ENCODE data around the gene SLC13A5.

Gene SLC13A5

GRCh38 chr17:6675201-6675825 lies 37.9 kb downstream of the SLC13A5 start:
- Histone ChIP-seq H3K4me3 (ENCODE audit: low read depth in 1 of 2, low read length in 1 of 2) (no peak overlapping the region), H3K36me3 (no peaks in the 10 kb centered on the region), H3K27me3 (peaks cover 70% of the 10 kb centered on the region), H3K9me3 (no peaks in the 10 kb centered on the region), H3K4me1 (ENCODE audit: control insufficient read depth in 1 of 2, insufficient read depth in 1 of 2, low read depth in 1 of 2, low read length in 1 of 2) (no peaks in the 10 kb centered on the region), H3K27ac (no peak overlapping the region)
- TF ChIP-seq CTCF (IDR thresholded peaks at IDR 0.05) = no peak

GRCh38 chr17:6674586-6674985 lies 38.6 kb downstream of the SLC13A5 start:
- Histone ChIP-seq H3K4me1 (ENCODE audit: control insufficient read depth in 1 of 2, insufficient read depth in 1 of 2, low read depth in 1 of 2, low read length in 1 of 2) (no peaks in the 10 kb centered on the region), H3K27ac (no peak overlapping the region), H3K9me3 (no peaks in the 10 kb centered on the region), H3K4me3 (ENCODE audit: low read depth in 1 of 2, low read length in 1 of 2) (no peak overlapping the region), H3K27me3 (peaks cover 70% of the 10 kb centered on the region), H3K36me3 (no peaks in the 10 kb centered on the region)
- TF ChIP-seq CTCF (IDR thresholded peaks at IDR 0.05) = no peak

GRCh38 chr17:6671431-6671830 lies 41.7 kb downstream of the SLC13A5 start:
- H3K4me1 ChIP-seq (ENCODE audit: control insufficient read depth in 1 of 2, insufficient read depth in 1 of 2, low read depth in 1 of 2, low read length in 1 of 2) = no peaks in the 10 kb centered on the region
- no peak overlapping the region for H3K4me3 ChIP-seq (ENCODE audit: low read depth in 1 of 2, low read length in 1 of 2)
- no peak for TF ChIP-seq CTCF (IDR thresholded peaks at IDR 0.05)
- H3K9me3 ChIP-seq = no peaks in the 10 kb centered on the region
- H3K27ac ChIP-seq = no peak overlapping the region
- H3K36me3 ChIP-seq = no peaks in the 10 kb centered on the region
- H3K27me3 ChIP-seq = peaks cover 71% of the 10 kb centered on the region

GRCh38 chr17:6670999-6671398 lies 42.2 kb downstream of the SLC13A5 start:
- no peak overlapping the region for H3K27ac ChIP-seq
- H3K4me3 ChIP-seq (ENCODE audit: low read depth in 1 of 2, low read length in 1 of 2) = no peak overlapping the region
- no peaks in the 10 kb centered on the region for H3K9me3 ChIP-seq
- H3K27me3 ChIP-seq = peaks cover 71% of the 10 kb centered on the region
- no peaks in the 10 kb centered on the region for H3K36me3 ChIP-seq
- H3K4me1 ChIP-seq (ENCODE audit: control insufficient read depth in 1 of 2, insufficient read depth in 1 of 2, low read depth in 1 of 2, low read length in 1 of 2) = peaks cover 0 to 2% of the 10 kb centered on the region in 2 experiments
- TF ChIP-seq CTCF (IDR thresholded peaks at IDR 0.05) = no peak

- Histone ChIP-seq H3K4me1 (ENCODE audit: control insufficient read depth in 1 of 2, insufficient read depth in 1 of 2, low read depth in 1 of 2, low read length in 1 of 2) (peaks cover 0 to 2% of the 10 kb centered on the region in 2 experiments), H3K4me3 (ENCODE audit: low read depth in 1 of 2, low read length in 1 of 2) (no peak overlapping the region), H3K27ac (no peak overlapping the region), H3K9me3 (no peaks in the 10 kb centered on the region), H3K36me3 (no peaks in the 10 kb centered on the region), H3K27me3 (peaks cover 73% of the 10 kb centered on the region)
- no peak for TF ChIP-seq CTCF (IDR thresholded peaks at IDR 0.05)
These were observed 42.6 kb downstream of the SLC13A5 start for GRCh38 chr17:6670571-6670970.

Measured in neutrophil (primary cell).